Uterus (tissue), 4 donors: Measurements from ENCODE around the gene FAM180A. TPM values are rescaled to one million over a fixed set of nuclear protein-coding genes. Genes with fewer than 3 reads are reported as not detected.

Experiments used
- DNase-seq, 2 donors: peaks; one replicate each; pipeline ENCODE4 v3.0.0-alpha.2; 2019 to 2020
- H3K27ac ChIP-seq, 2 donors: fragments of 200-600 bp; sonication (generic); 1 replicate in 1 of 2; 2 replicates in 1 of 2; pipeline ENCODE4 v1.5.1; 2016 to 2018
- H3K27me3 ChIP-seq, 2 donors: fragments of 200-600 bp; sonication (generic); one replicate each; pipeline ENCODE4 v1.5.1; 2018 to 2019; ENCODE audit warnings: control low read depth in 1 of 2
- H3K36me3 ChIP-seq, 2 donors: fragments of 200-600 bp; sonication (generic); one replicate each; pipeline ENCODE4 v1.5.1; 2019; ENCODE audit warnings: control low read depth in 1 of 2
- H3K4me1 ChIP-seq, 2 donors: fragments of 200-600 bp; sonication (generic); one replicate each; pipeline ENCODE4 v1.5.1; 2018 to 2019; ENCODE audit warnings: control low read depth in 1 of 2
- H3K4me3 ChIP-seq, 2 donors: fragments of 200-600 bp; sonication (generic); 1 replicate in 1 of 2; 2 replicates in 1 of 2; pipeline ENCODE4 v1.5.1; 2018 to 2019; ENCODE audit warnings: mild to moderate bottlenecking in 1 of 2
- H3K9me3 ChIP-seq, 2 donors: fragments of 200-600 bp; sonication (generic); one replicate each; pipeline ENCODE4 v1.5.1; 2019; ENCODE audit warnings: control low read depth in 1 of 2
- POLR2A ChIP-seq, 2 donors: fragments of 450-650 bp; IDR thresholded peaks; one replicate each; pipeline ENCODE4 v1.6.1; 2016; ENCODE audit warnings: antibody characterized with exemption in 2 of 2, mild to moderate bottlenecking in 1 of 2, moderate library complexity in 1 of 2
- intact Hi-C: fragments of 100-400 bp; cut with DNase I; formaldehyde crosslinking; loops from one replicate; pipeline ENCODE4 v1.15.1; 2023; ENCODE audit warnings: low total_unique reads
- total RNA-seq, 4 donors: library from RNA; depleted of rRNA in 3 of 4; stranded (reverse); fragments of >200 nt in 3 of 4; gene quantifications; one replicate each; pipeline versions ENCODE4 v1.1.0 to v1.2.4, GENCODE V29; 2014 to 2023
- TF ChIP-seq, protein P1 (sequence below), 4 experiments: fragments of 200-600 bp in 2 of 4; fragments of 450-650 bp in 2 of 4; sonication (generic) in 2 of 4; IDR thresholded peaks; one replicate each; pipeline ENCODE4 v1.5.1; 2016 to 2019; ENCODE audit warnings: antibody characterized with exemption in 4 of 4, mild to moderate bottlenecking in 2 of 4, moderate library complexity in 1 of 4
- donor health status: DM: yes; HTN: yes; CAD: no.

FAM180A gene
- total RNA-seq, 4 donors from 2014 or later, result 0.51 to 12.6 (median 6.3) TPM; not detected in 1

DNA sequence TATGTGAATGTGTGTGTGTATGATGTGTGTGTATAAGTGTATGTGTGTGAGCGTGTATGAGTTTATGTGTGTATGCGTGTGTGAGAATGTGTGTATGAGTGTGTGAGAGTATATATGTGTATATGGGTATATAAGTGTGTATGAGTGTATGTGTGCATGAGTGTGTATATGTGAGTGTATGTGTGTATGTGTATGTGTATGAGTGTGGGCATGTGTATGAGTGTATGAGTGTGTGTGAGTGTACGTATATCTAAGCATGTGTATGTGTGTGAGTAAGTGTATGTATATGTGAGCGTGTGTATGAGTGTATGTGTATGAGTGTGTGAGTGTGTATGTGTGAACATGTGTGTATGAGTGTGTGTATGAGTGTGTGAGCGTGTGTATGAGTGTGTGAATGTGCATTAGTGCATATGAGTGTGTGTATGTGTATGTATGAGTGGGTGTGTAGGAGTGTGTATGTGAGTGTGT is 33.5 kb downstream of the FAM180A start:
- DNase-seq, result no peak

DNA sequence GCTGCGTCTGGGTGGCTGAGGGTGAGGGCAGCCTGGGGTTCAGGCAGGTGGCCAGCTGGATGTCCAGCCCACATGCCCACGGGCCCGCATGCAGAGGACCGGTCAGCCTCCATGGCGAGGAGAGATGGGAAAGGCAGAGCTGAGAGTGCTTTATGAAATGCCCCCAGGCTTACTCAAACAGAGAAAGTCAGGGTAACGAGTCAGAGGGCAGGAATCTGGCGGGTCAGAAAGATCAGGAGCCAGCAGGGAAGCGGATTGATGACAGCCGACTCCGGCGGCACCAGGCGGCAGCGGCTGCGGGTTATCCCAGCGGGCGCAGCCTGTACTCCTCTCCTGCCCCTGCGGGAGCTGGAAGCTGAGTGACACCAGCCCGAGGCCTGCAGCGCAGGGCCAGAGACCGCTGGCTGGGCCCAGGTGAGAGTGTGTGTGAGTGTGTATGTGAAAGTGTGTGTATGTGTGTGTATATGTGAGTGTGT is 34.0 kb downstream of the FAM180A start:
- DNase-seq, result no peak
- intact Hi-C loops, result no loop called here
- Histone ChIP-seq H3K27me3 (no peaks in the 10 kb centered on the region), H3K9me3 (no peaks in the 10 kb centered on the region), H3K27ac (no peak overlapping the region), H3K36me3 (no peaks in the 10 kb centered on the region), H3K4me3 (no peak overlapping the region), H3K4me1 (no peaks in the 10 kb centered on the region)
- TF ChIP-seq POLR2A (IDR thresholded peaks at IDR 0.05), result no peak
- TF ChIP-seq, protein P1, sequence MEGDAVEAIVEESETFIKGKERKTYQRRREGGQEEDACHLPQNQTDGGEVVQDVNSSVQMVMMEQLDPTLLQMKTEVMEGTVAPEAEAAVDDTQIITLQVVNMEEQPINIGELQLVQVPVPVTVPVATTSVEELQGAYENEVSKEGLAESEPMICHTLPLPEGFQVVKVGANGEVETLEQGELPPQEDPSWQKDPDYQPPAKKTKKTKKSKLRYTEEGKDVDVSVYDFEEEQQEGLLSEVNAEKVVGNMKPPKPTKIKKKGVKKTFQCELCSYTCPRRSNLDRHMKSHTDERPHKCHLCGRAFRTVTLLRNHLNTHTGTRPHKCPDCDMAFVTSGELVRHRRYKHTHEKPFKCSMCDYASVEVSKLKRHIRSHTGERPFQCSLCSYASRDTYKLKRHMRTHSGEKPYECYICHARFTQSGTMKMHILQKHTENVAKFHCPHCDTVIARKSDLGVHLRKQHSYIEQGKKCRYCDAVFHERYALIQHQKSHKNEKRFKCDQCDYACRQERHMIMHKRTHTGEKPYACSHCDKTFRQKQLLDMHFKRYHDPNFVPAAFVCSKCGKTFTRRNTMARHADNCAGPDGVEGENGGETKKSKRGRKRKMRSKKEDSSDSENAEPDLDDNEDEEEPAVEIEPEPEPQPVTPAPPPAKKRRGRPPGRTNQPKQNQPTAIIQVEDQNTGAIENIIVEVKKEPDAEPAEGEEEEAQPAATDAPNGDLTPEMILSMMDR (IDR thresholded peaks at IDR 0.05), result no peak

More for the DNA sequence above, 33.5 kb downstream of the FAM180A start:
- Histone ChIP-seq H3K27ac (no peak overlapping the region), H3K27me3 (no peaks in the 10 kb centered on the region), H3K4me1 (no peaks in the 10 kb centered on the region), H3K36me3 (no peaks in the 10 kb centered on the region), H3K4me3 (no peak overlapping the region), H3K9me3 (no peaks in the 10 kb centered on the region)
- TF ChIP-seq, protein P1 (IDR thresholded peaks at IDR 0.05), result no peak
- no peak for TF ChIP-seq POLR2A (IDR thresholded peaks at IDR 0.05)
- intact Hi-C loops, result no loop called here

DNA sequence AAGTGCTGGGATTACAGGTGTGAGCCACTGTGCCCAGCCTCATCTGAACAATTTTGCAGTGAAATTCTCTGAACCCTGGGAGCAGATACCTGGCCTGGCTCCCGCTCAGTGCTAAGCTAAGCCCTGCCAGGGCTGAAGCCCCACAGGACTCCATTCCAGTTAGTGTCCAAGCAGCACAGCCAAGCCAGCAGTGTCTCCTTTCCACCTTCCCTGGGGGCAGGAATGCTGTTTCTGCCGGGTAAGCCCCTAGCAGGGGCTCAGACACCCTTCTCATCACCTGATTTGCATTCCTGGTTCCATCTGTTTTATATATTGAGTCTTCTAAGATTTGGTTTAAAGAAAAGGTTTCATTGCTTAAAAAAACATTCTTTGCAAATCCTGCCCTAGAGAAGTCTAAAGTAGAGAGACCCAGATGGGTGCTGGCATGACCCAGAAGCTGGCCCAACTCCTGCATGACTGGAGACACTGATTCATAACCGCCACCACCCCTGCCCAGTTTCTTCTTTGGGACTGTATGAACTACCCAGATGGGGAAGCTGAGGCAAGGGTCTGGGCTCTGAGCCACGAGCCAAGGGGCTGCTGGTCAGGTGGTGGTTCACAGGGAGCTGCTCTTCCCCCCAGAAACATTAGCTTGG is 34.7 kb downstream of the FAM180A start:
- Histone ChIP-seq H3K27me3 (no peaks in the 10 kb centered on the region), H3K36me3 (no peaks in the 10 kb centered on the region), H3K4me3 (no peak overlapping the region), H3K27ac (no peak overlapping the region), H3K9me3 (no peaks in the 10 kb centered on the region), H3K4me1 (no peaks in the 10 kb centered on the region)
- TF ChIP-seq, protein P1 (IDR thresholded peaks at IDR 0.05), result no peak
- TF ChIP-seq POLR2A (IDR thresholded peaks at IDR 0.05), result no peak
- no peak for DNase-seq
- intact Hi-C loops, result no loop called here

DNA sequence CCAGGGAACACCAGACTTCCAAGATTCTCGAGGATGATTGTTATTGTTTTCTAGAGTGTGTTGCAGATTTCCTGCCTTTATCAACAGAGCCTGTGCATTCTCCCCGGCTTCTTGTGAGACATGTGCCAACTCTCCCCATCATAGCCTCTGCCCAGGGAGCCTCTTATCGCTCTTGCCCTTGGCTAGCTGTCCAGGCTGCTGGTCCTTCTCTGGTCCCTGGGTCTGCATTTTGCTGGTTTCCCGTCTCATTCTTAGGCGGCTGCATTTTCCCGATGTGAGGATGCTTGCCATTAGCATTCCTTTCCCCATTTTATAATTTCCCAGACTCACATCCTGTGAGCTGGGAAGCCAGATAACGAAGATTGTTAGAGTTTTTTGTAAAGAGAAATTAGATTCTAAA is 35.8 kb downstream of the FAM180A start:
- intact Hi-C loops, result no loop called here

DNA sequence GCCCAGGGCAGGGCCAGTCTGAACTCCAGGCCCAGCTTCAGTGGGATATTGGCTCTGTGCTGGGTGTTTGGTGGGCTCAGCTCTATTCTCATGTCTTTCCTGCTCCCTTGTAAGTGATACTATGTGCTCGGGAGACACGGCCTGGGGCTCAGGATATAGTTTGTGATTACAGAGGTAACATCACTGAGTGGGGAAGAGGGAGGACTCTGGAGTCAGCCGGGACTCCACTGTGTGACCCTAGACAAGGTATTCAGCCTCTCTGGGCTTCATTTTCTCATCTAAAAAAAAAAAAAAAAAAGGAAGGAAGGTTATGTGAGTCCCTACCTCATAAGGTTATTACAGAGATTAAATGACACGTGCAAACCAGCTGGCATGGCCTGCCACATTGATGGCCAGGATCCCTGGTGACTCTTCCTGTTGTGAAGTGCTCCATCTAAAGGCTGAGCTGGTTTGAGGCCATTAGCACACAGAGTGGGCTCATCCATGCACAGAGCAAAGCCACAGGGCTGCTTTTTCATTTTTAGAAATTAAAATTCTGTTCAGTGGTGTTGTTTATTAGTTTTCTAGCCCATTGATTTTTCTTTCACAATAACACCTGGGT is 36.3 kb downstream of the FAM180A start:
- DNase-seq, result no peak
- H3K27ac ChIP-seq, result no peak overlapping the region
- H3K27me3 ChIP-seq, result no peaks in the 10 kb centered on the region
- H3K36me3 ChIP-seq, result no peaks in the 10 kb centered on the region
- TF ChIP-seq POLR2A (IDR thresholded peaks at IDR 0.05), result no peak
- TF ChIP-seq, protein P1 (IDR thresholded peaks at IDR 0.05), result no peak
- no peaks in the 10 kb centered on the region for H3K9me3 ChIP-seq
- no peaks in the 10 kb centered on the region for H3K4me1 ChIP-seq
- intact Hi-C loops, result no loop called here
- no peak overlapping the region for H3K4me3 ChIP-seq

More for the DNA sequence above, 35.8 kb downstream of the FAM180A start:
- no peak overlapping the region for H3K27ac ChIP-seq
- H3K9me3 ChIP-seq, result no peaks in the 10 kb centered on the region
- no peak for DNase-seq
- TF ChIP-seq POLR2A (IDR thresholded peaks at IDR 0.05), result no peak
- TF ChIP-seq, protein P1 (IDR thresholded peaks at IDR 0.05), result no peak
- H3K4me3 ChIP-seq, result no peak overlapping the region
- H3K36me3 ChIP-seq, result no peaks in the 10 kb centered on the region
- H3K27me3 ChIP-seq, result no peaks in the 10 kb centered on the region
- H3K4me1 ChIP-seq, result no peaks in the 10 kb centered on the region
